Globus pallidus (tissue), 1 donor: ENCODE measurements around the gene TFIP11.
A peak's percentile ranks its signal among the peaks of the same experiment; 100 is the strongest.

Experiments
- DNase-seq: peaks from one replicate; pipeline ENCODE4 v3.0.0-alpha.2; 2015; ENCODE audit warnings: low spot score

Gene TFIP11

DNA sequence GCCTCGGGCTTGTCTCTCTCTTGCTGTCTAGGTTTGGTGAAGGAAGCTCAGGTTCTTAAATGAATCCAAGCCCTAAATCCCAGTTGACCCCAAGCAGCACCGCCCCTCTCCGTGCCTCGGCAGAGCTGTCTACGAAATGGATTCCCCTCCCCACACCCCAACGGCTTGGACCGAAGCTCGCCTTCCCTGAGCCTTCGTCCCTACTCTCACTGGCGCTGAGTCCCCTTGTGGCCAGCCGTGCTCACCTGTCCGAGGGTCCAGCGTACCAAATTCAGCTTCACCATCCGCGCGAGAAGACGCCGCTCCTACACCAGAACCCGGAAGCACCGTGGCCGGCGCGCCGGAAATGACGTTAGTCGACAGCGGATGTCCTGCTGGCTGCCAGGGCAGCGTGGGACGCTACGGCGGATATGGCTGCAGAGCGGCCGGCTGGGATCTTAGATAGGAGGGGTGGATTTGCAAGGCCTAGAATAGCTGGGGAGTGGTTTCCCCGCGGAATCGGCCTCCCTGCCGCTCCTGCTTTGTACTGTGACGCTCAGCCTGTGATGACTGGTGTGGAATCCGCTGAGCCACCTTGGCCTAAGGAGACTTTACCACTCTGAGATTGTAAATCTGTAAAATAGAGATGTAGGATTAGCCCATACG lies at the start of gene TFIP11:
Gene TFIP11 (minus strand): TSS at position 325 of the 645 bp plus-strand sequence. CDS start 2,201 bp downstream, outside the sequence.
- peak; percentile 88 for DNase-seq

DNA sequence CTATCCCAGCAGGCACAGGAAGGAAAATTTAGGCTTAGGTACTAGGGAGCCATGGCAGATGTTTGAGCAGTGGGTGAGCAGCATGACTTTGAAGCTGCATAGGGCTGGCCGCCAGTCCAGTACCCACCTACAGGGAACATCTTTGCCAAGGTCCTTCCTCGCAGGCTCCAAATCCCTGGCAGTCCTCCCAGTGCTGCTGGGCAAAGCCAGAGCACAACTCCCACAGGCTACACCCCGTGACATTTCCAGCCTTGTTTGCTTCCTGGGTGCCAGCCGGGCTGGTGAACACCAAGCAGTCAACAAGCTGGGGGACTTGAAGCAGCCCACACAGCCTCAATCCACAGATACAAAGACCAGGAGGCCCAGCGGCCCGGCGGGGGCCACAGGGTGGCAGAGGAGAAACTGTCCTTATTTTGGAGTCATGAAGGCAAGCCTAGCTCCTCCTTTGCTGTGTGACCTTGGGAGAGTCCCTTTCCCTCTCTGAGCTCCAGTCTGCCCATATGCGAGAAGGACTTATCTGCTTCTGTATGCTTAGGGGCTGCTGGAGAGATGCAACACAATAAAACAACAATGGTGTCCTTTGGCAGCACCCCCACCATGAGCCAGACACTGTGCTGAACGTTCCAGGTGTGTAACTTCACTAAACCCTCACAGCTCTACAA lies 49.6 kb upstream of the TFIP11 start:
- DNase-seq, result peak; percentile 27

- DNase-seq, result no peak
Measured at GRCh38 chr22:26559961-26560575, 47.8 kb upstream of the TFIP11 start.

GRCh38 chr22:26558248-26558895 lies 46.1 kb upstream of the TFIP11 start:
- DNase-seq, result no peak

- no peak for DNase-seq
Measured at GRCh38 chr22:26556904-26557303, 44.6 kb upstream of the TFIP11 start.

GRCh38 chr22:26555478-26555877 lies 43.2 kb upstream of the TFIP11 start:
- DNase-seq, result no peak

DNA sequence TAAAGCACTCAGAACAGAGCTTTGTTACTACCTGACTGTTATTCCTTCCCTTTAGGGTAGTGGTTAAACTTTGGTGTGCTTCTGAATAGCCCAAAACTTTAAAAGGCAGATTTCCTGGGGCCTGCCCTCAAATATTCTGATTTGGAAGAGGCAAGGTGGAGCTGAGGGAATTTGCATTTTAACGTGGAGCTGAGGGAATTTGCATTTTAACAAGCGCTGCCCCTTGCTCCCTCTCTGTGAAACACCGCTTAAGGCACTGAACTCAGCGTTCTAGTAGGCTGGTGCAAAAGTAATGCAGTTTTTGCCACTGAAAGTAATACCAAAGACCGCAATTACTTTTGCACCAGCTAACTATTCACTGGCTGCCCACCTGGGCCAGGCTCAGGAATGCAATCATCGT lies 42.7 kb upstream of the TFIP11 start:
- DNase-seq, result no peak

DNA sequence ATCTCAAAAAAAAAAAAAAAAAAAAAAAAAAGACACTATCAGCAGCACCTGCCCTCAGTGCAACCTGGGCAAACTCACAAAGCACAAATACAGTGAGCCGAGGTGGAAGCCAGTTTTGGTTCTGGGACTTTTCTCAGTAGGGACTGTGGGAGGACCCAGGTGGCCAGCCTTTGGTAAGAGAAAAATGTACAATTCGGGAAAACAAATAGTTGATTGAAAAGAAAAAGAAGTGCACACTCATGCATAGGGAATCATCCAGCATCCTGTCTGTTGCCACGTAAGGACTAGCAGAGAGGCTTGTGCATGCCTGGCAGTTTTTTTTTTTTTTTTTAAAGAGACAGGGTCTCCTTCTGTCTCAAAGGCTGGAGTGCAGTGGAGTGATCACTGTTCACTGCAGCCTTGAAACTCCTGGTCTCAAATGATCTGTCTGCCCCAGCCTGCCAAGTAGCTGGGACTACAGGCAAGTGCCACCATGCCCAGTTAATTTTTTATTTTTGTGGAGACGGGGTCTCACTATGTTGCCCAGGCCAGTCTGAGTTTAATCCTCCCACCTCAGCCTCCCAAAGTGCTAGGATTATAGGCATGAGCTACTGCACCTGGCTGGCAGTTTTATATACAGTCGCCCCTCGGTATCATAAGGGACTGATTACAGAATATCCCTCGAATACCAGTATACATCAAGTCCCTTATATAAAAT lies 40.9 kb upstream of the TFIP11 start:
- DNase-seq, result no peak

GRCh38 chr22:26552466-26552865 lies 40.2 kb upstream of the TFIP11 start:
- no peak for DNase-seq

GRCh38 chr22:26551568-26551967 lies 39.3 kb upstream of the TFIP11 start:
- DNase-seq, result no peak

- DNase-seq, result peak; percentile 53
Measured at GRCh38 chr22:26550498-26551033, 38.3 kb upstream of the TFIP11 start.

DNA sequence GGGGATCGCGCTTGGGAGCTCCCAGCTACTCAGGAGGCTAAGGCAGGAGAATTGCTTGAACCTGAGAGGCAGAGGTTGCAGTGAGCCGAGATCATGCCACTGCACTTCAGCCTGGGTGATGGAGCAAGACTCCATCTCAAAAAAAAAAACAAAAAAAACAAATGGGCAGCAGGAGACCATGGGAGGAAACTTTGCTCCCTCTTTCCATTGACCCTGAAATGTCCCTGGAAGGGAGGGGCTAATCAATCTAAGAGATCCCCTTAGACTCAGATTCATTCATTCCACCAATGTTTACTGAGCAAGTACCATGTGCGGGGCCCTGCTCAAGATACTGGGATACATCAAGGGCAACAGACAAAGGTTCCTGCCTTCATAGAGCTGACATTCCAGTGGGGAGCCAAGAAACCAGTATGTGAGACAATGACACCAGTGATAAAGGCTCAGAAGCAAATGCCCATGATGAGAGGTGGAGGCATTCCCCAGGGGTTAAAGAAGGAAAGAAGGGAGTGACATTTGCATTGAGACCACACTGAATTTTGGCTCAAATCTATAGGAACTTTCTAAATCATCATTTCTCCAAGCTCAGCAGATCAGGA lies 37.7 kb upstream of the TFIP11 start:
- no peak for DNase-seq

DNA sequence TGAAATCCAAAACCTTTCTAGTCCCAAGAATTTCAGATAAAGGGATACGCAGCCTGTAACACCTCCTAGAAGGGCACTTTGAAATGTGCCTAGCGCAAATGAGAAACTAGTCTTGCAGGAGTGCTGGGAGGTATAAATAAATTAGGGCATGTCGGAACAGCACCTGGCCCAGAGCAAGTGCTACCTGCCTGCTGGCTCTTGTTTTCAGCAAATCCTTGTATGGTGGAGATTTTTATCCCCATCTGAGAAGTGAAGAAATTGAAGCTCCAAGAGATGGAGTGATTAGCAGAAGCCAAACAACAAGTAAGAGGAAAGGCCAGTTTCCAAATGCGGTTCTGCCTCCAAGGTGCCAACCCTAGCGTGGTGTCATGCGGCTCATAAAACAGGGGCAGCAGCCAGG lies 36.7 kb upstream of the TFIP11 start:
- DNase-seq, result no peak

GRCh38 chr22:26548303-26548702 lies 36.0 kb upstream of the TFIP11 start:
- no peak for DNase-seq

DNA sequence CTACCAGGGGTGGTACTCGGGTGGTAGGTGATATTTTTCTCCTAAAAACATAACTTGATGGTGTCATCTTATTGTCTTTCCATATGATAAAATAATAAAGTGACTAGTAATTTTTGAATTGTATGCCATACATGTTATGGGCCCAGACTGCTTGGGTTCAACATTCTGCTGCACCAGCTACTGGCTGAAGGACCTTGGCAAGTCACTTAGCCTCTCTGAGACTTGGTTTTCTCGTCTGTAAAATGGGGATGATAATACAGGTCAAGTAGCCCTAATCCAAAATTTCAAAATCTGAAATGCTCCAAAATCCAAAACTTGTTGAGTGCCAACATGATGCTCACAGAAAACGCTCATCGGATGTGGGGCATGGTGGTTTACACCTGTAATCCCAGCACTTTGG lies 35.6 kb upstream of the TFIP11 start:
- no peak for DNase-seq

- DNase-seq, result no peak
Measured at GRCh38 chr22:26547426-26547825, 35.2 kb upstream of the TFIP11 start.

DNA sequence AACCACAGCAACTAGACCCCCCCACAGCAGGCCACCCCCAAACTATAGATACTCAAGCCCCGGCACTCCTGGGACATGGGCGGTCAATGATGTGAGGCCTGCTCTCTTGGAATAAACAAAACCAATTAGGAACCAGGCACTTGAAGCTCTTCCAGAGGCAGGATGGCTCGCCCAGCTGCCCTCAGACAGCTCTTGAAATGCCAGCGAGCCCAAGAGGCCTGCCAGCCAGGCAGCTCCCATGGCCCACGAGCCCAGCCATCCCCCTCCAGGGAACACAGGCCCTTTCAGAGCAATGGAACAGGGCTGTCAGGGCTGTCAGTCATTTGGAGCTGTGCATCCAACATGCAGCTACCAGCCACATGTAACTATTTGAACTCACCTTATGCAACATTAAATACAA lies 34.0 kb upstream of the TFIP11 start:
- peak; percentile 26 for DNase-seq

GRCh38 chr22:26545827-26546226 lies 33.6 kb upstream of the TFIP11 start:
- DNase-seq, result no peak

- no peak for DNase-seq
Measured at GRCh38 chr22:26545385-26545784, 33.1 kb upstream of the TFIP11 start.

- DNase-seq, result no peak
Measured at GRCh38 chr22:26544489-26544888, 32.2 kb upstream of the TFIP11 start.

DNA sequence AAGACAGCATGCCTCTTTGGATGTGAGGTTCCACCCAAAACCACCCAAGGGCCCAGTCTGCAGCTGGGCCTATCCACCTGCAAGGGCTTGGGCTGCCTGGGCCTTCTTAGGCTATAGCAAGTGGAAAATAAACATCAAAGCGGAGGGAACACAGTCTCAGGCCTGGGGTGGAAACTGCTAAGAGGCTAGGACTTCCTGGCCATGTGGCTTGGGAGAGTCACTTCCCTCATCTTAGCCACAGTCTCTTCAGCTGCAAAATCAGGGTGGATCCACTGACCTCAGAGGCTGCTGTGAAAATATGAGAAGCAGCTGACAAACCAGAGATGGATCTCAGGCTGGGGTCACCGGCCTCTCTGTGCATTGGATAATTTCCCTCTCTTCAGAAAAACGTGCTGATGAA lies 30.6 kb upstream of the TFIP11 start:
- DNase-seq, result peak; percentile 16
